ENCODE data around the gene LGALS3. TPM values are rescaled to one million over a fixed set of nuclear protein-coding genes. Genes with fewer than 3 reads are reported as not detected.

Gene LGALS3
- total and polyA plus RNA-seq, 12 donors, result 11.6 to 248 (median 120) TPM

DNA sequence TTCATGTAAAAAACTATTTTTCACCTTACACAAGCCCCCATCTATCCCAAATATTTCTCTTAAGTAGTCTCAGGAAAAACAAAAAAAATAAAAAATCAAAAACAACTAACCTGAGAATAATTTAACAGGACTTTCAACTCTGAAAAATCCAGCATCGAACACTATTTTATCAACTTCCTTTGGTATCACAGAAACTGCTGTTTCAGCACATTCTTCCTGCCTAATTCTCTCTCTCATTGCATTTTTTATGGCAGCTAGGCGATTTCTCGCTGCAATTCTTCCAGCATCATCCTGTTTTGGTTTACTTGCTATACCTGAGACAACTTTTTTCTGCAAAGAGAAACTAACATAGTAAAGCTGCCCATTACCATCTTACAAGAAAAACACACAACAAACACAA is 29.4 kb downstream of the LGALS3 start:
- TF ChIP-seq, protein P1, sequence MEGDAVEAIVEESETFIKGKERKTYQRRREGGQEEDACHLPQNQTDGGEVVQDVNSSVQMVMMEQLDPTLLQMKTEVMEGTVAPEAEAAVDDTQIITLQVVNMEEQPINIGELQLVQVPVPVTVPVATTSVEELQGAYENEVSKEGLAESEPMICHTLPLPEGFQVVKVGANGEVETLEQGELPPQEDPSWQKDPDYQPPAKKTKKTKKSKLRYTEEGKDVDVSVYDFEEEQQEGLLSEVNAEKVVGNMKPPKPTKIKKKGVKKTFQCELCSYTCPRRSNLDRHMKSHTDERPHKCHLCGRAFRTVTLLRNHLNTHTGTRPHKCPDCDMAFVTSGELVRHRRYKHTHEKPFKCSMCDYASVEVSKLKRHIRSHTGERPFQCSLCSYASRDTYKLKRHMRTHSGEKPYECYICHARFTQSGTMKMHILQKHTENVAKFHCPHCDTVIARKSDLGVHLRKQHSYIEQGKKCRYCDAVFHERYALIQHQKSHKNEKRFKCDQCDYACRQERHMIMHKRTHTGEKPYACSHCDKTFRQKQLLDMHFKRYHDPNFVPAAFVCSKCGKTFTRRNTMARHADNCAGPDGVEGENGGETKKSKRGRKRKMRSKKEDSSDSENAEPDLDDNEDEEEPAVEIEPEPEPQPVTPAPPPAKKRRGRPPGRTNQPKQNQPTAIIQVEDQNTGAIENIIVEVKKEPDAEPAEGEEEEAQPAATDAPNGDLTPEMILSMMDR (IDR thresholded peaks at IDR 0.05), result no peak
- TF ChIP-seq POLR2A (IDR thresholded peaks at IDR 0.05), result no peak
- H3K4me3 ChIP-seq, result no peak overlapping the region
- intact Hi-C loops (cut with DNase I), result loop anchor here in 1 of 2 donors (5.0 kb wide), 1 partner anchor 71 kb away; no protein-coding TSS in a partner anchor
- no peak overlapping the region for H3K27ac ChIP-seq
- no peaks in the 10 kb centered on the region for H3K27me3 ChIP-seq
- no peak for DNase-seq
- H3K4me1 ChIP-seq (replicated peaks in 1 of 2), result no peaks in the 10 kb centered on the region
- H3K36me3 ChIP-seq (replicated peaks in 1 of 2), result no peaks in the 10 kb centered on the region
- 58 to 75% (median 62%) methylated on average over 3 of the region's 3 CpGs for WGBS, 4 donors
- no peaks in the 10 kb centered on the region for H3K9me3 ChIP-seq (replicated peaks in 1 of 3)

DNA sequence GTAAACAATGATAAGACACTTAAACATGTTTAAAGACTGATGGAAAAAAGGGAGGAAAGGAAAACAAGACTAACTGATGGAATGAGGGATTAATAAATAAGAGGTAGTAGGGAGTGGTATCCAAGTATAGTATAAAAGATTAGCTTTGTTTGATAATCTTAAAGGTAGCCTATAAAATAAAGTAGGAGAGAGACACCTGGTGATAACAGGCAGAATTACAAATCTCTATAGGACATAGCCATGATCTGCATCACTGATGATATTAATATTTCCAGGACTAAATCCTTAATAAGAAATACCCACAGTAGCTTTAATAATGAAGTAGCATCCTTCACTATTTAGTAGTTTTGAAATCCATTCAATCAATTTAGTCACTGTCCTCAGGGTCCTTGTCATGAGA is 31.9 kb downstream of the LGALS3 start:
- no peaks in the 10 kb centered on the region for H3K36me3 ChIP-seq (replicated peaks in 1 of 2)
- H3K9me3 ChIP-seq (replicated peaks in 1 of 3), result no peaks in the 10 kb centered on the region
- no peaks in the 10 kb centered on the region for H3K27me3 ChIP-seq
- TF ChIP-seq POLR2A (IDR thresholded peaks at IDR 0.05), result no peak
- TF ChIP-seq, protein P1 (IDR thresholded peaks at IDR 0.05), result peak; percentile 26 to 83 (median 62)
- no peaks in the 10 kb centered on the region for H3K4me1 ChIP-seq (replicated peaks in 1 of 2)
- intact Hi-C loops (cut with DNase I), result loop anchor here in 1 of 2 donors (5.0 kb wide), 1 partner anchor 69 kb away; no protein-coding TSS in a partner anchor
- no peak overlapping the region for H3K4me3 ChIP-seq
- no peak for DNase-seq
- no peak overlapping the region for H3K27ac ChIP-seq

GRCh38 chr14:55170526-55170925 is 41.5 kb downstream of the LGALS3 start:
- Histone ChIP-seq H3K27ac (no peak overlapping the region), H3K36me3 (replicated peaks in 1 of 2) (no peaks in the 10 kb centered on the region), H3K4me1 (replicated peaks in 1 of 2) (no peaks in the 10 kb centered on the region), H3K27me3 (no peaks in the 10 kb centered on the region), H3K9me3 (replicated peaks in 1 of 3) (no peaks in the 10 kb centered on the region), H3K4me3 (no peak overlapping the region)
- DNase-seq, result no peak
- intact Hi-C loops (cut with DNase I), result no loop called here
- 79 to 90% (median 88%) methylated on average over 2 of the region's 2 CpGs for WGBS, 4 donors
- TF ChIP-seq, protein P1 (IDR thresholded peaks at IDR 0.05), result no peak
- TF ChIP-seq POLR2A (IDR thresholded peaks at IDR 0.05), result no peak

DNA sequence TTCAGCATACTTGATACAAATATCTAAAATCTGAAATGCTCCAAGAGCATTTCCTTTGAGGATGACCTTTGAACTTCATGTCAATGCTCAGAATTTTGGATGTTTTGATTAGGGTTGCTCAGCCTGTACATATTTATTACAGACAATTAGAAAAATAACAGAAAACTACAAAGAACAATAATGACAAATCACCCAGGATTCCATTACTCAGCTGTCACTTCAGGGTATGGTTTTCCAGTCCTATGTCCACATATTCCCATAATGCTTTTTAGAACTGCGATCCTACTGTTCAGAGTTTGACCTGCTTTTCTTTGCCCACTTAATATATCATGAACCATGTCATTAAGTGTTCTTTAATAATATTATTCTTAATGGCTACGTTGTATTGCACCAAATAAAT is 51.0 kb downstream of the LGALS3 start:
- TF ChIP-seq POLR2A (IDR thresholded peaks at IDR 0.05), result no peak
- TF ChIP-seq, protein P1 (IDR thresholded peaks at IDR 0.05), result no peak
- intact Hi-C loops (cut with DNase I), result no loop called here
- H3K27me3 ChIP-seq, result no peaks in the 10 kb centered on the region
- 71 to 86% (median 82%) methylated on average over 2 of the region's 2 CpGs for WGBS, 4 donors
- H3K4me3 ChIP-seq, result no peak overlapping the region
- H3K36me3 ChIP-seq (replicated peaks in 1 of 2), result no peaks in the 10 kb centered on the region
- no peaks in the 10 kb centered on the region for H3K9me3 ChIP-seq (replicated peaks in 1 of 3)
- no peaks in the 10 kb centered on the region for H3K4me1 ChIP-seq (replicated peaks in 1 of 2)
- DNase-seq, result no peak
- H3K27ac ChIP-seq, result no peak overlapping the region
